Activated CD4-positive, alpha-beta T cell treated with anti-CD3 and anti-CD28 coated beads, Interleukin-2, amount 50 U/mL, for 16 hours (primary cell): Measurements from ENCODE around the gene CAPSL.
"Not testable (repeated sequence)": the region's sequence is repeated elsewhere in the genome, so short reads cannot be mapped to it uniquely, and the experiment has no call there.

Experiments
- DNase-seq: peaks from one replicate; pipeline ENCODE4 v3.0.0-alpha.2; 2020

Gene CAPSL

GRCh38 chr5:35904443-35905132 lies 33.8 kb downstream of the CAPSL start:
- peak; percentile 86 for DNase-seq

GRCh38 chr5:35903631-35904203 lies 34.7 kb downstream of the CAPSL start:
- peak; percentile 82 for DNase-seq

DNA sequence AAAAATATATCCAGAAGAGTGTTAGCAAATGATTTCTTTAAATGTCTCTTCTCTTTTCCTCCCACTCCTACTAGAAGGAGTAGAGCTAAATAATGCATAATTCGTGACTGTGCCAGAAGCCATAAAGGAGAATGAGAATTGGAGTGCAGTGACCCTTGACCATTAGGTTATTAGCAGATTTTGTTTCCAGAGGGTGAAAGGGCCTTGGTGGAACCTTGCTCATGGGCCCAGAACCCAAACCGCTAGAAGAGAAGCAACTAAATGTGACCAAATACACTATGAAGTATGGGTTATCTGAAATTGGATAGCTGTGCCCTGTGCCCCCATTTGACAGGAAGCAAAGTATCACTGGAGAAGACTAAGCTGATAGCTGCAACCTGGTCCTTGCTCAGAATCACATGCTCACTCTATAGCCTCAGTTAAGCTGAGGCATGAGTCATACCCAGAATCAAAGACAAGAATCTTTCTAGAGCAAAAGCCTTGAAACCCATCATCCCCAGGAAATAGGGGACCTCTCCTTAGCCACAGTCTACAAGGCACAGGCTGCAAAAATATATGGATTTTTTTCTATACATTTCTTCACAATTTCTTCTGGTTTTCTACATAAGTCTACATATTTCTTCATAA lies 36.3 kb downstream of the CAPSL start:
- peak; percentile 92 for DNase-seq

GRCh38 chr5:35900972-35901695 lies 37.3 kb downstream of the CAPSL start:
- DNase-seq, result no peak

- DNase-seq, result no peak
Observed at GRCh38 chr5:35899800-35900199, 38.6 kb downstream of the CAPSL start.

DNA sequence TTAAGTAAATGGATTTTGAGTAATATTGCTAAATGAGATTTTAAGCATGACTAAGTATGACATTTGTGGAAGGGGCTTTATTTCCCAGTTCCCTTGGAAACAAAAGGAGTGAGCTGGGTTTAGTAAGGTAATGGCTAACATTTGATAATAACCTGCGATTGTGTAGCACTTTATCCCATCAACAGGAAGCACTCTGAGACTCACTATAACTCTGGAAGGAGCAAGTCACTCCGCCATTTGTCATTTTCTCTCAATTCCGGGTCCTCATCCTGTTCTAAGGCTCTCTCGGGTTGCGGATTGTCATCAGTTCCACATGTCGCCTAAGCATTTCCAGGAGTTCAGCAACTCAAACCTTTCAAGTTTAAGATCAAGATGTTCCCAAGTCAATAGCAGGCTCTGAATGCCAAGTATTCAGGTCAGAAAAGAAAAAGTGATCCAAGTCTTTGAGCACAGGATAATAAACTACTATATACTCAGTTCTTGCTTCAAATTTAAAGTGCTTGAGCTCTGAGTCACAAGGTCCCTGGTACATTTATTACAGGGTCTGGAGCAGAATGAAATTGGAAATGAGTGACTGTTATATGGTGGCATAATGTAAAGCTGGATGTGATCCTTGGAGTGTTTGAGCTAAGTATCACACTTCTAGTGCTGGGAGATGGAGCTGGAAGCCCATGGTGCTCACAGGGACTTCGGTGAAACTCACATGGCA lies 39.3 kb downstream of the CAPSL start:
- no peak for DNase-seq

GRCh38 chr5:35894131-35894530 lies 44.3 kb downstream of the CAPSL start:
- no peak for DNase-seq

- DNase-seq, result not testable (repeated sequence)
Observed at GRCh38 chr5:35892799-35893198, 45.6 kb downstream of the CAPSL start.

GRCh38 chr5:35890021-35891020 lies 48.1 kb downstream of the CAPSL start:
- no peak for DNase-seq

DNA sequence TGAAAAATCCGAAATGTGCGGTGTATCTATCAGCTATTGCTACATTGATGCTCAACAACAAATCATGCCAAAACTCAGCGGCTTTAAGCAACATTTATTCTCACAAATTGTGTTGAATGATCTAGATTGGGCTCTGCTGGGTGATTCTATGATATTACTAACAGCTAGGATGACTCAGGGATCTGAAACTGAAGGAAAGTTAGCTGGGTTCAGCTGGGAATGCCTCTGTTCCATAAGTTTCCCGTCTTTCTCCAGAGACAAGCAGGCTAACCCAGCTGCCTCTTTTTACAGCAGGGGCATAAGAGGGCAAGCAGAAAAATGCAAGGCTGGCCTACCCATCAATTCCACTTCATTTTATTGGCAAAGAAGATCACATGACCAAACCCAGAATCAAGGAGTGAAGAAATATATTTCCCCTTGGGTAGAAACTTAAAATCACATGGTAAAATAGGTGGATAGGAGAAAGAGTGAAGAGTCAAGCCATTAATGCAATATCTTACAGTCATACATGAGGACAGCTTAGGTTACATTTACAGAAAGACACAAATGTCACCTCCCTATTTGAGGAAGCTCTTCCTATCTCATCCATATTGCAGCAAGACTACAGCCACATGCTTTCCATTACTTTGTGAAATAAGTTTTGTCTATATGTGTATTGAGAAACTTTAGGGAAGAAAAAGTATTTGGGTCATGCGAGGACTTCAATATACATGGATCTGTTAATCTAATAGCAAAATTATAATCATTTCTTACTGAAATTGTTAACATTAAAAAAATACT lies 50.9 kb downstream of the CAPSL start:
- DNase-seq, result no peak

- no peak for DNase-seq
Observed at GRCh38 chr5:35886381-35886780, 52.0 kb downstream of the CAPSL start.

GRCh38 chr5:35884773-35885172 lies 53.6 kb downstream of the CAPSL start:
- no peak for DNase-seq

- DNase-seq, result peak; percentile 65
Observed at GRCh38 chr5:35884191-35884769, 54.1 kb downstream of the CAPSL start.

GRCh38 chr5:35881758-35882157 lies 56.7 kb downstream of the CAPSL start:
- no peak for DNase-seq

DNA sequence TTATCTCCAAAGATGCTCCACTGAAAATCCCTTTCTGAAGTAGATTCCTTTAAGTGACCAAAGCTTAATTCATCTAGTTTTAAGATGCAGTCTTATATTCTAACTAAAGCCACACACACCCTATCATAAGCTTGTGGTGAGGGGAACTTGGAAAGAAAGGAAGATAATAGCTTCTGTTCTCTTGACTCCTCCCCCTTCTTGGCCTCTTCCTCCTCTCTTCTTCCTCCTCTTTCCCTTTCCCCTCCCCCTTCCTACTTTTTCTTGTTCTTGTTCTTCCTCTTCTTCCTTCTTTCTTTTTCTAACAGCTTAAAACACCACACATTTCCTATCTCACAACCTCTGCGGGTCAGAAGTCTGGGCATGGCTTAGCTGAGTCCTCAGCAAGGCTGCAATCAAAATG lies 58.3 kb downstream of the CAPSL start:
- DNase-seq, result no peak

- DNase-seq, result no peak
Observed at GRCh38 chr5:35879649-35880048, 58.8 kb downstream of the CAPSL start.

- DNase-seq, result no peak
Observed at GRCh38 chr5:35879096-35879495, 59.3 kb downstream of the CAPSL start.

- DNase-seq, result no peak
Observed at GRCh38 chr5:35878079-35878478, 60.3 kb downstream of the CAPSL start.

DNA sequence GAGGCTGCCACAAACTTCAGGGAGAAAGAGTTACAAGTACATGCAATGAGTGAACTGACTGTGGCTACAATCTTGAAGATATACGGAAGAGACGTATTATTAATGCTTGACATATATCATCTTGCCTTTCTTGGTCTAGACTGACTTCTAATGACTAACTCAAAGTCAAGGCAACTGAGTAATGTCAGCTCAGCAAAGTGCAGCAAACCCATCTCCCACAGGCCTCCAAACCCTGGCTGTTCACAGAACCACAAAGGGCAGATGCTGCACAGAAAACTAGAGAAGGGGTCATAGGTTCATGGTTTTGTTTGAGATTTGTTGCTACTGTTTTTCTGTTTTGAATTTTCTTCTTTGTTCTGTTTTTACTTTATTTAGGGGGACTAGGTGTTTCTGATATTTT lies 60.8 kb downstream of the CAPSL start:
- no peak for DNase-seq

GRCh38 chr5:35876922-35877321 lies 61.5 kb downstream of the CAPSL start:
- no peak for DNase-seq

GRCh38 chr5:35876454-35876853 lies 62.0 kb downstream of the CAPSL start:
- no peak for DNase-seq
